HG03354 (cell line): Measurements from ENCODE around the gene PLEKHA8.

ENCODE experiments used
- ATAC-seq: cut with Tn5 transposase; IDR thresholded peaks from one replicate; pipeline ENCODE4 v1.9.1; 2021; ENCODE audit warnings: mild to moderate bottlenecking; ENCODE audit not compliant: unreplicated experiment, poor library complexity, severe bottlenecking

Gene PLEKHA8

DNA sequence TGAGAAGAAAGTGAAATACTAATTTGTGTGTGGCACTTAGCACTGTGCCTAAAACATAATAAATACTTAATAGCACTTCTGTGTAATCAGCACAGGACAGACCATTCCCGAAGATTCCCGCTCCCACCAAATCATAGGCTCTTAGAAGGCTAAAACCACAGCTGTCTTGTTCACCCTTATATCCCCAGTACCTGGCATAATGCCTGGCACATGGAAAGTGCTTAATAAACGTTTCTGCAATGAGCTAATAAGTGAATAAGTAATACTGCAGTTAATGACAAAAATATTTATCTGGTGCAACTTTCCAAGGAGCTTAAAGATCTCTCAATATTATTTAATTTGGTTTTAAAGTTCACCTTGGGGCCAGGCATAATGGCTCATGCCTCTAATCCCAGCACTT, 149.8 kb downstream of the PLEKHA8 start:
- ATAC-seq: no peak

GRCh38 chr7:30178748-30179436, 150.7 kb downstream of the PLEKHA8 start:
- ATAC-seq: peak; percentile 88
